Liver (tissue), 3 donors: ENCODE results near the gene ILDR1.

ENCODE experiments used
- FOXA1 ChIP-seq: IDR thresholded peaks from 2 replicates; pipeline ENCODE4 v1.6.1; 2016; ENCODE audit warnings: antibody characterized with exemption
- RAD21 ChIP-seq, 2 donors: IDR thresholded peaks; 2 replicates each; pipeline ENCODE4 v1.6.1; 2016; ENCODE audit warnings: antibody characterized with exemption in 2 of 2, mild to moderate bottlenecking in 2 of 2
- REST ChIP-seq: IDR thresholded peaks from 2 replicates; pipeline ENCODE4 v1.6.1; 2016; ENCODE audit warnings: antibody characterized with exemption, mild to moderate bottlenecking
- RXRA ChIP-seq, 2 donors: IDR thresholded peaks; 2 replicates each; pipeline ENCODE4 v1.6.1; 2017 to 2018; ENCODE audit warnings: antibody characterized with exemption in 2 of 2, mild to moderate bottlenecking in 1 of 2
- SP1 ChIP-seq: IDR thresholded peaks from 2 replicates; pipeline ENCODE4 v1.6.1; 2018; ENCODE audit warnings: antibody characterized with exemption, mild to moderate bottlenecking
- TAF1 ChIP-seq: conservative IDR thresholded peaks from 2 replicates; pipeline ENCODE4 v1.6.1; 2016; ENCODE audit warnings: antibody characterized with exemption, mild to moderate bottlenecking
- YY1 ChIP-seq: IDR thresholded peaks from 2 replicates; pipeline ENCODE4 v1.6.1; 2016; ENCODE audit warnings: antibody characterized with exemption, mild to moderate bottlenecking
- TF ChIP-seq, protein P1 (sequence below): fragments of 150-350 bp; IDR thresholded peaks from 2 replicates; pipeline ENCODE4 v1.5.1; 2017; ENCODE audit warnings: improper control_type of control experiment, low read depth, low read length; ENCODE audit not compliant: missing input control
- TF ChIP-seq, protein P2 (sequence below): IDR thresholded peaks from 2 replicates; pipeline ENCODE4 v1.6.1; 2016; ENCODE audit warnings: antibody characterized with exemption
- TF ChIP-seq, protein P3 (sequence below): IDR thresholded peaks from 2 replicates; pipeline ENCODE4 v1.6.1; 2016; ENCODE audit warnings: antibody characterized with exemption
- donor health status: healthy.
- donor health status: healthy.

DNA sequence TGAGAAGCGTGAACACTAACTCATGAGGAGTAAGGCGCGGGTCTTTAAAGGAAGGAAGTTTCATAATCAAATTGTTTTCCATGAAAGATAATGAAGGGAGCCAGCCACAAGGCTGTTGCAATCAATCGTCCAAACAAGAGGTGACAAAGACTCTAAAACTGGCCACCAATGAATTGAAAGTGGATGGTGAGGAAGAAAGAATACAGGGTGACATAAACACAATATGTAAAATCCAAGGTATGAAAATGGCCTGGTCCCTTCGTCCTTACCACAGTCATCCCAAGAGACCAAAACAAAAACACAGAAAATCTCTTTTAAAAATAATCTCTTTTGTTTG lies 45.1 kb upstream of the ILDR1 start:
- TF ChIP-seq, protein P1, sequence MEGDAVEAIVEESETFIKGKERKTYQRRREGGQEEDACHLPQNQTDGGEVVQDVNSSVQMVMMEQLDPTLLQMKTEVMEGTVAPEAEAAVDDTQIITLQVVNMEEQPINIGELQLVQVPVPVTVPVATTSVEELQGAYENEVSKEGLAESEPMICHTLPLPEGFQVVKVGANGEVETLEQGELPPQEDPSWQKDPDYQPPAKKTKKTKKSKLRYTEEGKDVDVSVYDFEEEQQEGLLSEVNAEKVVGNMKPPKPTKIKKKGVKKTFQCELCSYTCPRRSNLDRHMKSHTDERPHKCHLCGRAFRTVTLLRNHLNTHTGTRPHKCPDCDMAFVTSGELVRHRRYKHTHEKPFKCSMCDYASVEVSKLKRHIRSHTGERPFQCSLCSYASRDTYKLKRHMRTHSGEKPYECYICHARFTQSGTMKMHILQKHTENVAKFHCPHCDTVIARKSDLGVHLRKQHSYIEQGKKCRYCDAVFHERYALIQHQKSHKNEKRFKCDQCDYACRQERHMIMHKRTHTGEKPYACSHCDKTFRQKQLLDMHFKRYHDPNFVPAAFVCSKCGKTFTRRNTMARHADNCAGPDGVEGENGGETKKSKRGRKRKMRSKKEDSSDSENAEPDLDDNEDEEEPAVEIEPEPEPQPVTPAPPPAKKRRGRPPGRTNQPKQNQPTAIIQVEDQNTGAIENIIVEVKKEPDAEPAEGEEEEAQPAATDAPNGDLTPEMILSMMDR = no peak
- TF ChIP-seq YY1 (no peak), TAF1 (no peak), RXRA (IDR thresholded peaks at IDR 0.05) (no peak), RAD21 (IDR thresholded peaks at IDR 0.05) (no peak), REST (no peak), SP1 (no peak), FOXA1 (no peak)
- TF ChIP-seq, protein P2, sequence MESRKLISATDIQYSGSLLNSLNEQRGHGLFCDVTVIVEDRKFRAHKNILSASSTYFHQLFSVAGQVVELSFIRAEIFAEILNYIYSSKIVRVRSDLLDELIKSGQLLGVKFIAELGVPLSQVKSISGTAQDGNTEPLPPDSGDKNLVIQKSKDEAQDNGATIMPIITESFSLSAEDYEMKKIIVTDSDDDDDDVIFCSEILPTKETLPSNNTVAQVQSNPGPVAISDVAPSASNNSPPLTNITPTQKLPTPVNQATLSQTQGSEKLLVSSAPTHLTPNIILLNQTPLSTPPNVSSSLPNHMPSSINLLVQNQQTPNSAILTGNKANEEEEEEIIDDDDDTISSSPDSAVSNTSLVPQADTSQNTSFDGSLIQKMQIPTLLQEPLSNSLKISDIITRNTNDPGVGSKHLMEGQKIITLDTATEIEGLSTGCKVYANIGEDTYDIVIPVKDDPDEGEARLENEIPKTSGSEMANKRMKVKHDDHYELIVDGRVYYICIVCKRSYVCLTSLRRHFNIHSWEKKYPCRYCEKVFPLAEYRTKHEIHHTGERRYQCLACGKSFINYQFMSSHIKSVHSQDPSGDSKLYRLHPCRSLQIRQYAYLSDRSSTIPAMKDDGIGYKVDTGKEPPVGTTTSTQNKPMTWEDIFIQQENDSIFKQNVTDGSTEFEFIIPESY = no peak
- TF ChIP-seq, protein P3, sequence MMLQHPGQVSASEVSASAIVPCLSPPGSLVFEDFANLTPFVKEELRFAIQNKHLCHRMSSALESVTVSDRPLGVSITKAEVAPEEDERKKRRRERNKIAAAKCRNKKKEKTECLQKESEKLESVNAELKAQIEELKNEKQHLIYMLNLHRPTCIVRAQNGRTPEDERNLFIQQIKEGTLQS = no peak
